Glomerular visceral epithelial cell (primary cell): Measurements from ENCODE around the gene GAPT.
"Not testable (repeated sequence)": the region's sequence is repeated elsewhere in the genome, so short reads cannot be mapped to it uniquely, and the experiment has no call there.

Source experiments
- DNase-seq: peaks from one replicate; pipeline ENCODE4 v3.0.0-alpha.2; 2016; ENCODE audit errors: extremely low spot score

GAPT gene

DNA sequence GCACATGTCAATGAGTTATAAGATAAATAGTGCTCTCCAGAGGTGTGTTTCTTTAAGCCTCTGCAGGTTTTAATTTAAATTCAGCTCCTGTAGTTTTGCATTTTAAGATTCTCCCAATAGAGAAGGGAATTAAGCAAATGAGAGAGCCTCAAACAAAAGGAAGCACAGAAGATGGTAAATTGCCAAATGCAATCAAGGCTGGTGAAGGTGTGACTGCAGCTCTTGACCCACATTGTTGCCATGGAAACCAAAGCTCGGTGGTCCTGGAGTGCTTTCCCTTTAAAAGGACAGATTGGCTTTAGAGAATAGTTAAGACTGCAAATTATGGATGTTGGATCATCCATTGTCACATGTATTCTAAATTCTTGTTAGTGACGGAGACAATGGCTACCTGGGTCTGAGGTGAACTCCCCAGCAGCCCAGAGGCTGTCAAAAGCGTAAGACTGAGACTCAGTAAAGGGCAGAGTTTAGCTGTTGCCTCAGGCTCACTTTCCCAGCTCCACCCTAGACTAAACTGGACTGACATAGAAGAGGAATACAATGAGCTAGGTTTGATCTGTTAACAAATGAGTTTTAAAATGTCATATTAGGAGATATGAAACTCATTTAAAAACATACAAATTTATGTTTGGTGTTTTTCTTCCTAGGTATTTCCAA is 12.3 kb downstream of the GAPT start:
- DNase-seq: no peak

DNA sequence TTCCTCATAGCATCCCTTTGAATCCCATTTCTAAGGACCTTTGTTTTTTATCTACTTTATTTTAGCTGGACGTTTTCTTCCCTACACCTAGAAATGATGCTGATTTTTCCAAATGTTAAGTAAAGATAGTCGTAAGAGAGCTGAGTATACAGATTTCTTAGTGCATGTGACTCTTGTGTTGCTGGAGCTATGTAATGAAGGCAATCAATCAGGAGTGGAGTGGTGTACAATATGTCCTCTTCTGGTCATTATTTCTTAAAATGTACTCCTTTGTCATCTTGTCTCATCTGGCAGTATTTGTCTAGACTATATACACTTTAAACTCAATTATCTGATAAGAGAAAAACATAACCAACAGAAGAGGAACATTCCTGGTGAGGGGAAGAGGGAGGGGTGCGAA is 13.5 kb downstream of the GAPT start:
- no peak for DNase-seq

DNA sequence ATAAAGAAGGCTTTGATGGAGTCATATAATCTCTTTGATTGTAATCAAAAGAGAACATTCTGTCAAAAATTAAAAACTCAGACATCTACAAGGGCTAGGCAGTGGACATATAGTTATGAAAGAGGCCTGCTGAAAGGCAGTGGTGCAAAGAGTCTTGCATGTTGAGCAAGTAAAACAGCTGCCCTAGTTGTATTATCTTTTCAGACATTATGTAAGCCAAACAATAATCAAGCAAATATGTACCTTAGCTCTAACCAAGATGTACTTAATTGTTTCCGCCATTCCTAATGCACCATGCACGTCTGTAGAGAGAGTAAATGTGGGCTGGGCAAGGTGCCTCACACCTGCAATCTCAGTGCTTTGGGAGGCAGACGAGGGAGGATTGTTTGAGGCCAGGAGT is 14.3 kb downstream of the GAPT start:
- DNase-seq: no peak

DNA sequence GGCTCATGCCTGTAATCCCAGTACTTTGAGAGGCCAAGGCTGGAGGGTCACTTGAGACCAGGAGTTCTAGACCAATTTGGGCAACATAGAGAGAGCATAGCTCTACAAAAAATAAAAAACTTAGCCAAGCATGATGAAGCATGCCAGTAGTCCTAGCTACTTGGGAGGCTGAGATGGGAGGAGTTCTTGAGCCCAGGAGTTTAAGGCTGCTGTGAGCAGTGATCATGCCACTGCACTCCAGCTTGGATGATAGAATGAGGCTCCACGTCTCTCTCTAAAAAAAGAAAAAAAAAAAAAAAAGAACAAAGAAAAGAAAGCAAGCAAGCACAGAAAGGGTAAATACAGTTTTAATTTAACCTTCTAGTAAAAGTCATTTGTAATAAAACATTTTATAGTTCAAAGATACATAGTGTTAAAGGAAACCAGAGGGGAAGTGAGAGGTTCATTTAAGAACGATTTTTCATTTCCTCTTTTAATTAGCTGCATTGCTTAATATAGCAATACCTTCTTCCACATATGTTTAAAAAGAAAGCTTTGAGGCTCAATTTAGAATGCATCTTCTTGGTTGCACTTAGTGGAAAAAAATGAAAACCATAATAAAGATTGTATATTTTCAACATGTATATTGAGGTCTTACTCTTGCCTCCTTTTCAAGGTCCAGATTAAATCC is 14.9 kb downstream of the GAPT start:
- DNase-seq: no peak

DNA sequence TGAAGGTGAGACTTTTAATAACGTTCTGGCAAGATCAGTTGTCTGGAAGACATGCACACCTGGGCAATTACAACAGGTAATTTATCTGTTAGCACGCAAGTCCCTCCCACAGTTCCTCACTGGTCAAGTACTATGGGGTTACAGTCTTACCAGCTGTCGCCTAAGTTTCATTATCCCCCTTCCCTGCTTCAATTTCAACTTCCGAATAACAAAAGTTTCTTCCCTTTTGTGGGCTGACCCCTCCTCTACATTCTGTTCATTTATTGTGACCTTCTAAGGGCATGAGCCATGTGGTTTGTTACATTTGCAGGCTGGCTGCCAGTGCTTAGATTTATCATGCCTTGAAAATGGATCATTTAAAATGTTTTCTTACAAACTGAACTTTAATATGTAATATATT is 16.5 kb downstream of the GAPT start:
- DNase-seq: no peak

DNA sequence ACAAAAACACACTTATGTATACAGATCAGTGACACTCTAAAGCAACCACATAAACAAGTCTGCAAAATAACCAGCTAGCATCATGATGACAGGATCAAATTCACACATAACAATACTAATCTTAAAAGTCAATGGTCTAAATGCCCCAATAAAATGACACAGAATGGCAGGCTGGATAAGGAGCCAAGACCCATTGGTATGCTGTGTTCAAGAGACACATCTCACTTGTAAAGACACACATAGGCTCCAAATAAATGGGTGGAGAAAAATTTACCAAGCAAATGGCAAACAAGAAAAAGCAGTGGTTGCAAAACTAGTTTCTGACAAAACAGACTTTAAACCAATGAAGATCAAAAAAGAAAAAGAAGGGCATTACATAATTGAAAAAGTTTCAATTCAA is 26.0 kb downstream of the GAPT start:
- no peak for DNase-seq

DNA sequence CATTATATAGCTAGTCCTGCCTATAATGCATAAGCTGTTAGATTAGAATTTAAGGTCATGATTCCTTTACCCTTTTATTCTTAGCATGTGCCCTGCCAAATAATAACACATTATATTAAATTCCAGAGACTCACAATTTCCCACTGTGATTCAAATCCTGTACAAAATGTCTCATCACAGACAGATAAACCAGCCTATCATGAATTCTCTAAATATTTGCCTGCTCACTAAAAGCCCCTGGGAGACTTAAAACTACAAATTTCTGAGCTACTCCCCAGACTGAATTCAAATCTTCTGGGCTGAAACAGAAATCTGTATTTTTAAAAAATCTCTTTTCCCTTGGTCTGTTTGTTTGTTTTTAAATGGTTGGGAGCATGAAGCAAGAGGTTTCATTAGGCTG is 32.7 kb downstream of the GAPT start:
- DNase-seq: no peak

DNA sequence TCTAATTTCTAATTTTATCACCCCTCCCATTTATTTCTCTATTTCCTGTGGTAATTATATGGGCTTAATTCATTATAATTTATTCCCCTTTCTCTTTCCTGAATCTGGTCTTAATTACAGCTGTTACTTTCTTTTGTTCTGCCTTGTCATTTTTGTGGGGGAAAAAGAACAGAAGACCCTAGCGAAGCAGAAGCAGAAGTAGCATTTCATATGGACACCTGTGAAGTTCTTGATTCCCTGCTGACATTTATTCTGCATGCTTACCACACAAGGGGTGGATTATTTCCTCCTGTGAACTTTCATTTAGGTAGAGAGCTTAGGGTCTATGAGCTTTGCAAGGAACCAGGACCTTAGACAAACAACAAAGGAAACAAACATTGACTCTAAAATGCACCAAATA is 33.3 kb downstream of the GAPT start:
- no peak for DNase-seq

DNA sequence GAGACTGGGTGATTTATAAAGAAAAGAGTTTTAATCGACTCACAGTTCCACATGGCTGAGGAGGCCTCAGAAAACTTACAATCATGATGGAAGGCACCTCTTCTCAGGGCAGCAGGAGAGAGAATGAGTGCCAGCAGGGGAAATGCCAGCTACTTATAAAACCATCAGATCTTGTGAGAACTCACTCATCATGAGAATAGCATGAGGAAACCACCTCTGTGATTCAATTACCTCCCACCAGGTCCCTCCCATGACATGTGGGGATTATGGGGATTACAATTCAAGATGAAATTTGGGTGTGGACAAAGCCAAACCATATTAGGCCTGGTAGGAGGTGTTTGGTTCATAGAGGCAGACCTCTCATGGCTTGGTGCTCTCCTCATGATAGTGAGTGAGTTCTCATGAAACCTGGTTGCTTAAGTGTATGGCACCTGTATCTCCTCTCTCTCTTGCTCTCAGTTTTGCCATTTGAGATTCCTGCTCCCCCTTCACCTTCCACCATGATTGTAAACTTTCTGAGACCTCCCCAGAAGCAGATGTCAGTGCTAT is 39.8 kb downstream of the GAPT start:
- DNase-seq: no peak

DNA sequence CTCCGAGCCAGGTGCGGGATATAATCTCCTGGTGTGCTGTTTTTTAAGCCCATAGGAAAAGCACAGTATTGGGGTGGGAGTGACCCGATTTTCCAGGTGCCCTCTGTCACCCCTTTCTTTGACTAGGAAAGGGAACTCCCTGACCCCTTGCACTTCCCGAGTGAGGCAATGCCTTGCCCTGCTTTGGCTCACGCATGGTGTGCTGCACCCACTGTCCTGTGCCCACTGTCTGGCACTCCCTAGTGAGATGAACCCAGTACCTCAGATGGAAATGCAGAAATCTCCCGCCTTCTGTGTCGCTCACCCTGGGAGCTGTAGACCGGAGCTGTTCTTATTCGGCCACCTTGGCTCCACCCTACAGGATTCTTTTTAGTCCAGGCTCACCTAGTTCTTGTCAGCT is 50.7 kb downstream of the GAPT start:
- not testable (repeated sequence) for DNase-seq

DNA sequence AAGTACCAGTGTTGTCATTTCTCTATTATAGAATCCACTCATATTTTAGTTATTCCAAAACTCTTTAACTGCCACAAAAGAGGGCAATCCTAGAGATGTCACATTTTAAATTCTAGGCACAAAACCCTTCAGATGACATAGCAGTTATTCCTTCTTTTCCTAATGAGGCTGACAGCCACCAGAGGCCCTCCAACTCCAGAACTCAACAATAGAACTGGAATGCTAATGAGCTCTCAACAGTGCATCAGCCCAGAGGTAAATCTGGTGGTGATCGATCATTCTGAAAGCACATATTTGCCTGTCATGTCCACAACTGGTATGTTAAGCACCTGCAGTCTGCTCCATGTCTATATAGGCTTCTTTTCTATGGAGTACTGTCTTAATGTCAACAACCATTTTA is 51.5 kb downstream of the GAPT start:
- no peak for DNase-seq

DNA sequence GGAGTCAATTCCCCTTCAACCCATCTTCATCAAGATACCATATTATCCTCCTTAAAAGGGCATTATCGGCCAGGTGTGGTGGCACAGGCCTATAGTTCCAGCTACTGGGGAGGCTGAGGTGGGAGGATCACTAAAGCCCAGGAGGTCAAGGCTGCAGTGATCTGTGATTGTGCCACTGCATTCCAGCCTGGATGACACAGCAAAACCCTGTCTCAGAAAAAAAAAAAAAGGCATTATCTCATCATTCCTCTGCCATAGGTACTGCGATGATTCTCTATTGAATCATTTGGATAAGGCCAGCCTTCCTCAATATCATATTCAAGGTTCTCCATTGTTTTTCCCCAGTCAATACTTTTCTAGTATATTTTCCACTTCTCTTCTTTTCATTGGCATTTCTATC is 52.5 kb downstream of the GAPT start:
- no peak for DNase-seq

DNA sequence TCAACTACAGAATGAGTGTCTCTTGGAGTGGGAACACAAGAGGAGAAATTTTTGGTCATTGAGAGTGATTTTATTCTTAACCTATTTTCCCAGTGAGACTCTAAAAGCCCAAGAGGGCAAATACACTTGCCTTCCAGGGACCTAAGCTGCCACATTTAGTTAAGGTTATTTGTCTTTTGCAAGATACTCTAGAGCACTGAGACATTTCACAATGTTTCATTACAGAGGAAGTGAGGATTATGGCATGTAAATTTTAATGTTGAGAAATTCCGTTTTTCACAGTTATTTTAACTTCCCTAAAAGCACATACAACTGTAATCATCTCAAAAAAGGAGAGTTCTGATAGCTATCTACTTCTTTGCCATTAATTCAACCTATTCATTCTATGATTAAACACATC is 53.0 kb downstream of the GAPT start:
- DNase-seq: no peak

DNA sequence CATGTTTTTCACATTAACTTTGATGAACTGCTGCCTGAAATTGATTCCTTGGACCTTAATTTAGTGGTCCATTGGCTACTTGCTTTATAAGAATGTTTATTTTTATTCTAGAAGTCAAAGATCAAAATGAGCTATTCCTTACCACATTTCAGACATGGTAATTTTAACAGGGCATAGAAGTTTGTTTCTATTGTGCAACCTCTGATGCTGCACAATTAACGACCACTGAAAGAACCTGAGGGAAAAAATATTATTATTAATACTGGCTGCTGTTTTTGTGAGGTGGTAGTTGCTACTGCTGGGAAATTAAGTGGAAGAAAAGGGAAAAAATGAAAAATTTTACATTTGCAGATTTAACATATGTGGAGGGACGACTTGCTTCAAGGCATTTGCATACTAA is 53.7 kb downstream of the GAPT start:
- no peak for DNase-seq

DNA sequence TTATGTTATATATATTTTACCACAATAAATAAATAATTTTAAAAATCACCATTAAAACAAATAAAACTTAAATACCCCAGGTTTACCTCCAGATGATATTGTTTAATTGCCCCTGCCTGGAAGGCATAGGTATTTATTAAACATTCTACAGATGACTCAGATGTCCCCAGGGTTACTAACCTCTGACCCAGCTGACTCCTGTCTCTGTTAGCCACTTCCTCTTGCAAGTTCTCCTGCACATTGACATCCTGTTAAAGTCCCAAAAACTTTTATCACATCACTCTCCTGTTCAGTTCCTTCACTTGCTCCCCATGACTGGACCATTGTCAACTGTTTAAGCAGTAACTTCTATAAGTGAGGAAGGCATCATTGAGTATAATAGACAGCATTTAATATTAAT is 54.7 kb downstream of the GAPT start:
- no peak for DNase-seq
